Measurements from ENCODE around the gene SKAP1.

Gene SKAP1

GRCh38 chr17:48429638-48430586, at the start of gene SKAP1:
Gene SKAP1 (minus strand): TSS chr17:48430214.
- H4K20me1 ChIP-seq (ENCODE audit: low read depth, low read length): no peaks in the 10 kb centered on the region
- H3K27ac ChIP-seq (ENCODE audit: low read depth, low read length): no peak within 1 kb of the TSS
- no peaks in the 10 kb centered on the region for H3K9me3 ChIP-seq (ENCODE audit: insufficient read depth, low read length)
- no peak for TF ChIP-seq CTCF (IDR thresholded peaks at IDR 0.05; ENCODE audit: insufficient read depth, low read length, poor library complexity, severe bottlenecking)
- no peak for TF ChIP-seq EZH2phosphoT487 (conservative IDR thresholded peaks at IDR 0.05; ENCODE audit: low read length)
- no peaks in the 10 kb centered on the region for H3K79me2 ChIP-seq (ENCODE audit: insufficient read depth, low read length)
- no peak within 1 kb of the TSS for H2AFZ ChIP-seq (ENCODE audit: low read depth, low read length, severe bottlenecking)
- H3K4me2 ChIP-seq (ENCODE audit: low read depth, low read length, poor library complexity, severe bottlenecking): no peak within 1 kb of the TSS
- no peak within 1 kb of the TSS for H3K9ac ChIP-seq (ENCODE audit: low read length)
- no peaks in the 10 kb centered on the region for H3K36me3 ChIP-seq (ENCODE audit: low read length)
- H3K27me3 ChIP-seq (ENCODE audit: low read length): no peaks in the 10 kb centered on the region
- H3F3A ChIP-seq (ENCODE audit: insufficient read depth): no peaks in the 10 kb centered on the region
- no peak within 1 kb of the TSS for H3K4me3 ChIP-seq (ENCODE audit: insufficient read depth, low read length, poor library complexity, severe bottlenecking)
- no peaks in the 10 kb centered on the region for H3K9me2 ChIP-seq (replicated peaks; ENCODE audit: insufficient read depth, low read length)

GRCh38 chr17:48479014-48479402, 49.0 kb upstream of the SKAP1 start:
- no peaks in the 10 kb centered on the region for H3K36me3 ChIP-seq (ENCODE audit: low read length)
- no peaks in the 10 kb centered on the region for H3F3A ChIP-seq (ENCODE audit: insufficient read depth)
- H4K20me1 ChIP-seq (ENCODE audit: low read depth, low read length): no peaks in the 10 kb centered on the region
- H3K27me3 ChIP-seq (ENCODE audit: low read length): no peaks in the 10 kb centered on the region
- no peak overlapping the region for H3K4me3 ChIP-seq (ENCODE audit: insufficient read depth, low read length, poor library complexity, severe bottlenecking)
- no peaks in the 10 kb centered on the region for H3K9me3 ChIP-seq (ENCODE audit: insufficient read depth, low read length)
- no peak overlapping the region for H3K9ac ChIP-seq (ENCODE audit: low read length)
- no peaks in the 10 kb centered on the region for H3K79me2 ChIP-seq (ENCODE audit: insufficient read depth, low read length)
- no peaks in the 10 kb centered on the region for H3K9me2 ChIP-seq (replicated peaks; ENCODE audit: insufficient read depth, low read length)
- H2AFZ ChIP-seq (ENCODE audit: low read depth, low read length, severe bottlenecking): no peak overlapping the region
- H3K27ac ChIP-seq (ENCODE audit: low read depth, low read length): no peak overlapping the region
- no peak overlapping the region for H3K4me2 ChIP-seq (ENCODE audit: low read depth, low read length, poor library complexity, severe bottlenecking)
- no peak for TF ChIP-seq EZH2phosphoT487 (conservative IDR thresholded peaks at IDR 0.05; ENCODE audit: low read length)
- TF ChIP-seq CTCF (IDR thresholded peaks at IDR 0.05; ENCODE audit: insufficient read depth, low read length, poor library complexity, severe bottlenecking): no peak

GRCh38 chr17:48478224-48479013, 48.4 kb upstream of the SKAP1 start:
- H3K4me3 ChIP-seq (ENCODE audit: insufficient read depth, low read length, poor library complexity, severe bottlenecking): no peak overlapping the region
- H3K9me3 ChIP-seq (ENCODE audit: insufficient read depth, low read length): no peaks in the 10 kb centered on the region
- no peaks in the 10 kb centered on the region for H3F3A ChIP-seq (ENCODE audit: insufficient read depth)
- no peak overlapping the region for H3K4me2 ChIP-seq (ENCODE audit: low read depth, low read length, poor library complexity, severe bottlenecking)
- no peaks in the 10 kb centered on the region for H4K20me1 ChIP-seq (ENCODE audit: low read depth, low read length)
- no peak overlapping the region for H3K27ac ChIP-seq (ENCODE audit: low read depth, low read length)
- H3K9ac ChIP-seq (ENCODE audit: low read length): no peak overlapping the region
- H3K36me3 ChIP-seq (ENCODE audit: low read length): no peaks in the 10 kb centered on the region
- no peaks in the 10 kb centered on the region for H3K79me2 ChIP-seq (ENCODE audit: insufficient read depth, low read length)
- H2AFZ ChIP-seq (ENCODE audit: low read depth, low read length, severe bottlenecking): no peak overlapping the region
- TF ChIP-seq CTCF (IDR thresholded peaks at IDR 0.05; ENCODE audit: insufficient read depth, low read length, poor library complexity, severe bottlenecking) (no peak), EZH2phosphoT487 (conservative IDR thresholded peaks at IDR 0.05; ENCODE audit: low read length) (no peak)
- no peaks in the 10 kb centered on the region for H3K9me2 ChIP-seq (replicated peaks; ENCODE audit: insufficient read depth, low read length)
- H3K27me3 ChIP-seq (ENCODE audit: low read length): no peaks in the 10 kb centered on the region

All from SU-DHL-6 (cell line).